HG02840 (cell line): Measurements from ENCODE around the gene ANKRD30B.
"Not testable (repeated sequence)": the region's sequence is repeated elsewhere in the genome, so short reads cannot be mapped to it uniquely, and the experiment has no call there.

Experiments
- ATAC-seq: cut with Tn5 transposase; IDR thresholded peaks from one replicate; pipeline ENCODE4 v1.9.1; 2021; ENCODE audit warnings: mild to moderate bottlenecking, moderate library complexity, moderate number of reproducible peaks; ENCODE audit not compliant: unreplicated experiment, low FRiP score

Gene ANKRD30B

GRCh38 chr18:14826972-14827632, 79.1 kb downstream of the ANKRD30B start:
- not testable (repeated sequence) for ATAC-seq

- not testable (repeated sequence) for ATAC-seq
Observed at GRCh38 chr18:14841607-14842006, 93.6 kb downstream of the ANKRD30B start.

- not testable (repeated sequence) for ATAC-seq
Observed at GRCh38 chr18:14851533-14851932, 103.6 kb downstream of the ANKRD30B start.

GRCh38 chr18:14855634-14856033, 107.7 kb downstream of the ANKRD30B start:
- not testable (repeated sequence) for ATAC-seq

GRCh38 chr18:14856256-14856655, 108.3 kb downstream of the ANKRD30B start:
- not testable (repeated sequence) for ATAC-seq

GRCh38 chr18:14858514-14858913, 110.5 kb downstream of the ANKRD30B start:
- ATAC-seq: not testable (repeated sequence)

- not testable (repeated sequence) for ATAC-seq
Observed at GRCh38 chr18:14859995-14860394, 112.0 kb downstream of the ANKRD30B start.

- ATAC-seq: not testable (repeated sequence)
Observed at GRCh38 chr18:14866426-14866825, 118.5 kb downstream of the ANKRD30B start.

GRCh38 chr18:14867988-14868387, 120.0 kb downstream of the ANKRD30B start:
- ATAC-seq: not testable (repeated sequence)

- not testable (repeated sequence) for ATAC-seq
Observed at GRCh38 chr18:14868825-14869224, 120.9 kb downstream of the ANKRD30B start.

- ATAC-seq: not testable (repeated sequence)
Observed at GRCh38 chr18:14878826-14879225, 130.9 kb downstream of the ANKRD30B start.

GRCh38 chr18:14900435-14900834, 152.5 kb downstream of the ANKRD30B start:
- ATAC-seq: no peak
